Parathyroid adenoma (tissue), 2 donors: Measurements from ENCODE around the gene HBS1L.

Source experiments
- H2AFZ ChIP-seq: fragments of 300-600 bp; sonication (generic); one replicate; pipeline ENCODE4 v1.7.0; 2017; ENCODE audit warnings: antibody characterized with exemption, mild to moderate bottlenecking
- H3K27ac ChIP-seq: fragments of 300-600 bp; sonication (generic); one replicate; pipeline ENCODE4 v1.7.0; 2017
- H3K27me3 ChIP-seq: fragments of 300-600 bp; sonication (generic); one replicate; pipeline ENCODE4 v1.7.0; 2017; ENCODE audit warnings: low read length; ENCODE audit not compliant: control insufficient read depth, insufficient read depth
- H3K36me3 ChIP-seq: fragments of 300-600 bp; sonication (generic); one replicate; pipeline ENCODE4 v1.7.0; 2017; ENCODE audit warnings: low read length; ENCODE audit not compliant: control insufficient read depth, insufficient read depth
- H3K4me1 ChIP-seq: fragments of 300-600 bp; sonication (generic); one replicate; pipeline ENCODE4 v1.7.0; 2017; ENCODE audit warnings: control low read depth
- H3K4me2 ChIP-seq: fragments of 300-600 bp; sonication (generic); one replicate; pipeline ENCODE4 v1.7.0; 2017; ENCODE audit warnings: low read length
- H3K4me3 ChIP-seq: fragments of 300-600 bp; sonication (generic); one replicate; pipeline ENCODE4 v1.7.0; 2017; ENCODE audit warnings: low read depth, low read length
- H3K79me2 ChIP-seq: fragments of 300-600 bp; sonication (generic); one replicate; pipeline ENCODE4 v1.7.0; 2017; ENCODE audit warnings: control low read depth
- H3K9ac ChIP-seq: fragments of 300-600 bp; sonication (generic); one replicate; pipeline ENCODE4 v1.7.0; 2017; ENCODE audit warnings: mild to moderate bottlenecking
- H3K9me3 ChIP-seq: fragments of 300-600 bp; sonication (generic); one replicate; pipeline ENCODE4 v1.7.0; 2017; ENCODE audit warnings: low read length; ENCODE audit not compliant: control insufficient read depth
- CTCF ChIP-seq: fragments of 300-600 bp; sonication (generic); IDR thresholded peaks from one replicate; pipeline ENCODE4 v1.7.0; 2017; ENCODE audit warnings: antibody characterized with exemption, mild to moderate bottlenecking
- donor health status: primary hyperparathyroidism.

The HBS1L gene

GRCh38 chr6:134925800-134926199, 128.8 kb downstream of the HBS1L start:
- Histone ChIP-seq H3K4me1 (peaks cover 26% of the 10 kb centered on the region), H3K27me3 (no peaks in the 10 kb centered on the region), H3K79me2 (no peaks in the 10 kb centered on the region), H3K9ac (no peak overlapping the region), H3K36me3 (no peaks in the 10 kb centered on the region), H3K4me2 (no peak overlapping the region), H3K9me3 (no peaks in the 10 kb centered on the region), H3K4me3 (no peak overlapping the region), H2AFZ (no peak overlapping the region), H3K27ac (no peak overlapping the region)
- TF ChIP-seq CTCF, result no peak

DNA sequence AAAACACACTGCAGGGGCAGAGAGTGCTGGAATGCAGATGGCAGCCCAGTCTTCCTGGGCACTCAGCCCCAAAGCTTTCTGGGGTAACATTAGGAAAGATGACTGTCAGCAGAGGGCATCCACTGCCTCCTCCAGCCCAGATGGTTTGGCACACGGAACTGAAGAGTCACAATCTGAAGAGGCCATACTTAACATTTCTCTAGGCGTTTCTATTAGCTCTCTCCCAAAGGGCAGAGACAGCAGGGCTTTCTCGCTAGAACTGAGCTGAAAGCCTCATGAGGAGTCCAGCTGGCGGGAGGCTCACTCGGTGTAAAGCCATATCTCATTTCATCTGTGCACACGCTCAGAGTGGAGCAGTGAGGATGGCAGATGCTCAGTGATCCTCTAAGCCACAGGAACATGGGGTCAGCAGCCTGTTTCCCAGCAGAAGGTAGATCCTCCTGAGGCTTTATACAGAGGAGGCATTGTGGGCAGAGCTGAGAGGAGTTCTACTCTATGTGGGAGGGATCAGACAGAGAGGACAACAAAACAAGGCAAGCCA, 132.8 kb downstream of the HBS1L start:
- no peaks in the 10 kb centered on the region for H3K9me3 ChIP-seq
- H2AFZ ChIP-seq, result peak overlapping the region; percentile 87
- no peak for TF ChIP-seq CTCF
- no peaks in the 10 kb centered on the region for H3K79me2 ChIP-seq
- no peaks in the 10 kb centered on the region for H3K27me3 ChIP-seq
- H3K36me3 ChIP-seq, result no peaks in the 10 kb centered on the region
- peak overlapping the region; percentile 52 for H3K27ac ChIP-seq
- no peak overlapping the region for H3K4me3 ChIP-seq
- no peak overlapping the region for H3K4me2 ChIP-seq
- no peak overlapping the region for H3K9ac ChIP-seq
- H3K4me1 ChIP-seq, result peaks cover 9% of the 10 kb centered on the region

DNA sequence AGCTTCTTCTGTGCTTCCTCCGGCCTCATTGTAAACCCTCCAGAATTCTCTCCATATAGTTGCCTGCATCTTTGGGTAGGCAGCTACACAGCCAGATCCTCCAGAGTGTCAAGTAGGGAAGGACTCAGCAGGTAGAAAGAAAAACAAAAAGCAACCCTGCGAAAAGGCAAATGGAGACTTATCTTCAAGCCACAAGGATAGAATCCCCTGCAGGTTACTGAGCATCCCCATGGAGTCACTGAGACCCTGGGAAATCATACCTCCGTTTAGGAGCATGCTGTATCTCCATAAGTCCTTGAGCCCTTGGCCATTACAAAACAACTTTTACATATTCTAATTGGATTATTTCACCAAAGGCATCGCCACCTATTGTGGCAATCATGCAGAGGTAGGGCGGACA, 133.3 kb downstream of the HBS1L start:
- H3K79me2 ChIP-seq, result no peaks in the 10 kb centered on the region
- no peak overlapping the region for H3K27ac ChIP-seq
- TF ChIP-seq CTCF, result no peak
- no peaks in the 10 kb centered on the region for H3K27me3 ChIP-seq
- H3K9ac ChIP-seq, result no peak overlapping the region
- no peaks in the 10 kb centered on the region for H3K36me3 ChIP-seq
- no peak overlapping the region for H3K4me2 ChIP-seq
- peak overlapping the region; percentile 87 for H2AFZ ChIP-seq
- peaks cover 9% of the 10 kb centered on the region for H3K4me1 ChIP-seq
- H3K4me3 ChIP-seq, result no peak overlapping the region
- no peaks in the 10 kb centered on the region for H3K9me3 ChIP-seq

GRCh38 chr6:134920422-134920821, 134.2 kb downstream of the HBS1L start:
- H3K27me3 ChIP-seq, result no peaks in the 10 kb centered on the region
- no peaks in the 10 kb centered on the region for H3K79me2 ChIP-seq
- H3K4me2 ChIP-seq, result no peak overlapping the region
- H3K36me3 ChIP-seq, result no peaks in the 10 kb centered on the region
- peaks cover 9% of the 10 kb centered on the region for H3K4me1 ChIP-seq
- TF ChIP-seq CTCF, result no peak
- H3K4me3 ChIP-seq, result no peak overlapping the region
- no peak overlapping the region for H3K9ac ChIP-seq
- H2AFZ ChIP-seq, result peak overlapping the region; percentile 19
- no peaks in the 10 kb centered on the region for H3K9me3 ChIP-seq
- H3K27ac ChIP-seq, result no peak overlapping the region

- no peaks in the 10 kb centered on the region for H3K9me3 ChIP-seq
- no peak overlapping the region for H3K4me2 ChIP-seq
- peaks cover 9% of the 10 kb centered on the region for H3K4me1 ChIP-seq
- H3K79me2 ChIP-seq, result no peaks in the 10 kb centered on the region
- no peak overlapping the region for H3K27ac ChIP-seq
- no peak overlapping the region for H3K4me3 ChIP-seq
- TF ChIP-seq CTCF, result no peak
- H3K9ac ChIP-seq, result no peak overlapping the region
- H3K27me3 ChIP-seq, result no peaks in the 10 kb centered on the region
- H3K36me3 ChIP-seq, result no peaks in the 10 kb centered on the region
- no peak overlapping the region for H2AFZ ChIP-seq
These were observed 136.1 kb downstream of the HBS1L start for GRCh38 chr6:134918418-134918961.
